BLaER1 treated with 17β-estradiol and CSF1 and Interleukin-3, amounts not matched to agents 10 nM and 100 nM (cell line): ENCODE data around the gene TBC1D22B.

Experiments used
- H3K27ac ChIP-seq, 11 experiments: shearing (Covaris generic); formaldehyde crosslinking; 2 replicates each; pipeline ENCODE4 v1.8.1; 2022
- H3K27me3 ChIP-seq, 11 experiments: shearing (Covaris generic); formaldehyde crosslinking; 2 replicates each; pipeline ENCODE4 v1.8.1; 2022
- H3K36me3 ChIP-seq, 11 experiments: shearing (Covaris generic); formaldehyde crosslinking; 2 replicates each; pipeline ENCODE4 v1.8.1; 2022
- H3K4me1 ChIP-seq, 10 experiments: shearing (Covaris generic); formaldehyde crosslinking; 2 replicates each; pipeline ENCODE4 v1.8.1; 2022
- H3K4me2 ChIP-seq, 11 experiments: shearing (Covaris generic); formaldehyde crosslinking; 2 replicates each; pipeline ENCODE4 v1.8.1; 2022
- H3K4me3 ChIP-seq, 10 experiments: shearing (Covaris generic); formaldehyde crosslinking; 2 replicates each; pipeline ENCODE4 v1.8.1; 2022
- H3K9ac ChIP-seq, 11 experiments: shearing (Covaris generic); formaldehyde crosslinking; 2 replicates each; pipeline ENCODE4 v1.8.1; 2022
- H3K9me3 ChIP-seq, 11 experiments: shearing (Covaris generic); formaldehyde crosslinking; replicated peaks in 1 of 11; 2 replicates each; pipeline ENCODE4 v1.8.1; 2022
- H4K20me1 ChIP-seq, 11 experiments: shearing (Covaris generic); formaldehyde crosslinking; 2 replicates each; pipeline ENCODE4 v1.8.1; 2022
- Cebpa-rat ChIP-seq, 11 experiments: shearing (Covaris generic); IDR thresholded peaks; 2 replicates each; pipeline ENCODE4 v1.8.1; 2022

TBC1D22B gene

DNA sequence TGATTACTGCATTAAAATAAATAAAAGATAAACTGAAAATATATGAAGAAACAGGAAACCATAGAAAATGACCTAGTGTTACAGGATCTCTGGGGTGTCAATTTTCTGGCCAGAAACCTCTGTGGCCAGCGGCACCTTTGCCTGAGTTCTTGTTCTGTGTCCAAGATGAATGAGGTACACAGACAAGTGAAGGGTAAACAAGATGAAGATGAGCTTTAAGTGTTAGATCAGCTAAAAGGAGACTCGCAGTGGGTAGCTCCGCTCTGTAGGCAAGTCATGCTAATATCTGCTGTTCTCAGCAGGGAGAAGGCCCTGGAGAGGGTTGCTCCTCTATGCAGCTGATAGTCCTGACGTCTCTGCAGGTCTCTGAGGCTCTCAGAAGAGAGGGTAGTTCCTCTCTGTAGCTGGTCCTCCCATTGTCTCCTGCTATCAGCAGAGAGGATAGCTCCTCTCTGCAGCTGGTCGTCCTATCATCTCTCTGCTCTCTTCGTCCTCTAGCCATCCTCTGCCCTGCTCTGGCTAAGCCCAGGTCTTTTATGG, 35.9 kb upstream of the TBC1D22B start:
- Histone ChIP-seq H3K27me3 (no peaks in the 10 kb centered on the region), H3K27ac (peak overlapping the region in 8 of 11 experiments; percentile 11 to 64 (median 42); a peak in 14 of 22 replicates), H3K9me3 (no peaks in the 10 kb centered on the region; a peak in 1 of 22 replicates), H4K20me1 (no peaks in the 10 kb centered on the region), H3K36me3 (no peaks in the 10 kb centered on the region), H3K9ac (peak overlapping the region in 9 of 11 experiments; percentile 34 to 69 (median 63); a peak in 14 of 22 replicates), H3K4me2 (peak overlapping the region; percentile 78 to 99 (median 92)), H3K4me1 (peaks cover 19 to 63% (median 49%) of the 10 kb centered on the region in 10 experiments), H3K4me3 (peak overlapping the region; percentile 56 to 77 (median 65); a peak in 19 of 20 replicates)
- no peak for TF ChIP-seq Cebpa-rat (IDR thresholded peaks at IDR 0.05)

DNA sequence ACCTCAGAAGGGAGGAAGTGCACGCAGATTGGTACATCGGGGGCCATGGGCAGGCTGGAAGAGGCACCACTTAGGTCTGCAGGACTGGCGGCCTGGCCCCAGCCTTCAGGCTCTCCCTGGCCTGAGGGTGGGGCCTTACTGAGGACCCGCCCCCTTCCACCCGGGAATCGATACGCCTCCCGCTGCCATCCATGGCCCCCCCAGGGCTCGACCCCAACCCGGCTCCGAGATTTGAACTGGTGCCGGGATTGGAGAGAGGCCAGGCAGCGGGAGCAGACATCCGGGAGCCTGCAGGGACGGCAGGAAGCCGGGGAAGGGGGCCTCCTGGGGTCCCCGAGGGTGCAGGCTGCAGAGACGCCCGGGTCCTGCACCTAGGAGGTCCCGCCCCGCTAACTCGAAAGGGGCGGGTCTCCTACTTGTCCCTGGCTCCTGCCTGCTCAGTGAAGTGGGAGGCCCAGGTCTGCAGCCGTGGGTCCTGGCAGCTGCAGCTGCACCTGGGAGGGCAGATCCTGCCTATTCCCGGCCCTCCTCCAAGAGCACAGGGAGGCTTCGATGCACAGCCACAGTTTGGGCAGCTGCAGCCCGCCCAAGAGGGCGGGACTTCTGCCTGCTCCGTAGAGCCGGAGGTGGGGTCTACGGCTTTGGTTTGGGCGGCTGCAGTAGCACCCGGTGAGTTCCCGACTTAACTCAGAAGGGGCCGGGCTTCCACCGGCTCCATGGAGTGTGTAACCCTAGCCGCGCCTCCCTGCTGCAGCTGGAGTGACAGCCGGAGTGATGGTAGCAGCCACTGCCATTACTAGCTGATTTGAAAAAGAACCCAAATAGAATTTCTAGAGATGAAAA, 35.2 kb upstream of the TBC1D22B start:
- Histone ChIP-seq H3K4me1 (peaks cover 19 to 58% (median 49%) of the 10 kb centered on the region in 10 experiments), H3K27ac (peak overlapping the region in 8 of 11 experiments; percentile 11 to 64 (median 42); a peak in 13 of 22 replicates), H3K4me3 (peak overlapping the region; percentile 56 to 77 (median 65)), H3K9me3 (no peaks in the 10 kb centered on the region; a peak in 1 of 22 replicates), H3K4me2 (peak overlapping the region; percentile 78 to 99 (median 92)), H3K36me3 (no peaks in the 10 kb centered on the region), H3K27me3 (no peaks in the 10 kb centered on the region), H3K9ac (peak overlapping the region; percentile 22 to 69 (median 63); a peak in 19 of 22 replicates), H4K20me1 (no peaks in the 10 kb centered on the region)
- no peak for TF ChIP-seq Cebpa-rat (IDR thresholded peaks at IDR 0.05)

DNA sequence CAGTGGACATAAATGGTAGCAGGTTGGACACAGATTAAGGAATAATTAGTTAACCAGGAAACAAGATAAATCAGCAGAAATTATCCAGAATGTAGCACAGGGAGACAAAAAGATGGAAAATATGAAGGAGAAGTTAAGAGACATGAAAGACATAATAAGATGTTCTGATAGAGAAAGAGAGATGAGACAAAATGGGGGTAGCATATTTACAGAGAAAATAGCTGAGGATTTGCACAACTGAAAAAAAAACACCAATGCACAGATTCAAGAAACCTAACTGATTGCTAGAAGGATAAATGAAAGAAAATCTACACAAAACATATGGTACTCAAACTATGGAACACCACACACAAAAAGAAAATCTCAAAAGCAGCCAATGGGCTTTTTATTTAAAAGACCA, 34.6 kb upstream of the TBC1D22B start:
- Histone ChIP-seq H3K27ac (no peak overlapping the region), H3K4me2 (peak overlapping the region; percentile 78 to 99 (median 92)), H3K9ac (peak overlapping the region in 8 of 11 experiments; percentile 22 to 69 (median 63); a peak in 8 of 22 replicates)

DNA sequence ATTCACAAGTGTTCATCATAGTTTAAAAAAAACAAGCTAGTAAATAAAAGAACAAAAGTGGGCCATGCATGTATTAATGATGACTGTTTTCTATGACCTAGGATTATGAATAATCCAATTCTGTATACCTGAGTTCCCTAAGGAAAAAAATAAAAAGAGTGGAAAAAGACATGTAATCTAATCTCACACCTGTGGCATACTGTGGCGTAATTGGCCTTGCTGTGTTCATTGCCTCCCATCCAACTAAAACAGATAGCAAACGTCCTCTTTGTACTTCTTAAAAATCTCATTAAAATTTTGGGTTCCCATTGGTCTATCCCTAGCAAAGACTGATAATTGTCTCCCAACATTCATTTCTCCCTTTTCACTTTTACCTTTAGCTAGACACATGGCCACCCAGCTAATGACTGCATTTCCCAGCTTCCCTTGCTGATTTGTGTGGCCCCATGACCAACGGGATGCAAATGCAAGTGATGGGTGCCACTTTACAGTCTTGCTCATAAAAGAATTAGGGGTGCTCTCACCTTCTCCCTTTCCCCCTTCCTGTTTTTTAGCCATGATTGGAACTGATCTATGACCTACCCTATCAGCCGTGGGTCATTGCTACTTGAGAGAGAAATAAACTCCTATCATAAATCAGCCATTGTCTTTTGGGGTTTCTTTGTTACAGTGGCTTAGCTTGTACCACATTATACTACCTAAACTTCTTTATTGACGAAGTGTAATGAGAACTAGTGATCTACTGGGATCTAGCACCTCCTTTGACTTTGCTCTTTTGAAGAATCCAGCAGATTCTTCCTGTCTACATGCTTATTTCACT, 32.0 kb upstream of the TBC1D22B start:
- H3K36me3 ChIP-seq, result no peaks in the 10 kb centered on the region
- peaks cover 19 to 30% (median 26%) of the 10 kb centered on the region in 10 experiments for H3K4me1 ChIP-seq
- H3K9me3 ChIP-seq, result no peaks in the 10 kb centered on the region; a peak in 1 of 22 replicates
- no peak overlapping the region for H3K4me3 ChIP-seq
- no peaks in the 10 kb centered on the region for H3K27me3 ChIP-seq
- H3K9ac ChIP-seq, result no peak overlapping the region
- no peak for TF ChIP-seq Cebpa-rat (IDR thresholded peaks at IDR 0.05)
- no peak overlapping the region for H3K27ac ChIP-seq
- H4K20me1 ChIP-seq, result no peaks in the 10 kb centered on the region
- no peak overlapping the region for H3K4me2 ChIP-seq

More for the DNA sequence above, 34.6 kb upstream of the TBC1D22B start:
- H3K4me1 ChIP-seq, result peaks cover 19 to 53% (median 46%) of the 10 kb centered on the region in 10 experiments
- no peaks in the 10 kb centered on the region; a peak in 1 of 22 replicates for H3K9me3 ChIP-seq
- H4K20me1 ChIP-seq, result no peaks in the 10 kb centered on the region
- peak overlapping the region; percentile 56 to 77 (median 65); a peak in 18 of 20 replicates for H3K4me3 ChIP-seq
- no peak for TF ChIP-seq Cebpa-rat (IDR thresholded peaks at IDR 0.05)
- no peaks in the 10 kb centered on the region for H3K36me3 ChIP-seq
- no peaks in the 10 kb centered on the region for H3K27me3 ChIP-seq

DNA sequence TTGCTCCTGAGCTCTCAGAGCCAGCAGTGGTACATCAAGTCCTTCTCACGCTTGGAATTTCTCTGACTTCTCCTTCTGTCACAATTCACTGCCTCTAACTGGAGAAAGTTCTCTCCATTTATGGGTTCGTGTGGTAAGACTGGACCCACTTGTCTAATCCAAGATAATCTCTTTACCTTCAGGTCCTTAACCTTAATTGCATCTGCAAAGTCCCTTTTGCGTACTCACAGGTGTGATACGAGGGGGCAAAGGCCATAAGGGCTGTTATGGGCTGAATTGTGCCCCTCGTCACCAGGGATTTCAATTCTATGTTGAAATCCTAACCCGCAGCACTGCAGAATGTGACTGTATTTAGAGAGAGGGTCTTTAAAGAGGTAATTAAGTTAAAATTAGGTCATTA, 27.5 kb upstream of the TBC1D22B start:
- Histone ChIP-seq H3K4me3 (no peak overlapping the region), H3K27ac (no peak overlapping the region), H3K9me3 (no peaks in the 10 kb centered on the region), H3K27me3 (no peaks in the 10 kb centered on the region), H3K9ac (no peak overlapping the region), H4K20me1 (no peaks in the 10 kb centered on the region), H3K4me2 (no peak overlapping the region), H3K4me1 (peaks cover 0 to 9% (median 2%) of the 10 kb centered on the region in 10 experiments; a peak in 8 of 20 replicates), H3K36me3 (no peaks in the 10 kb centered on the region)
- no peak for TF ChIP-seq Cebpa-rat (IDR thresholded peaks at IDR 0.05)

DNA sequence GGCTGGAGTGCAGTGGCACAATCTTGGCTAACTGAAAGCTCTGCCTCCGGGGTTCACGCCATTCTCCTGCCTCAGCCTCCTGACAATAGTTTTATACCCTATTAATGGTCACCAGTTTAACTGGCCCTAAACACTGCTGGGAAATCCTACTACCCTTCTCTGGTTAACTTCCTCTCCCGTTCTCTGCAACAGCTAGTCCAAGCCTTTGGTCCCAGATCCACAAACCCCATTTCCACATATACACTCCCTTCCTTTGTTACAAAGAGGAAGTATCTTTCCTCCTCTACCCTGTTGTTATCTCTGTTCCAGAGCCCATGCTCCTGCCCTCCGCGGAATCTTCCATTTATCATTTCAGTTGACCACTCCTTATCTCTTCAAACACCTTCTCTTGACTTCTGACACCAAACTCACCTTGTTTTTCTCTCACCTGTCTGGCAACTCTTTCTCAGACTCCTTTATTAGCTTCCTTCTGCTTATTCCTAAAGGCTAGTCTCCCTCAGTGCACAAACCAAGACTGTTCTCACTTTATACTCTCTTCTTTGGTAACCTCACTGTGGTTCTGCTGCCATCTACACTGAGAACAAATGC, 25.0 kb upstream of the TBC1D22B start:
- H3K9ac ChIP-seq, result no peak overlapping the region

DNA sequence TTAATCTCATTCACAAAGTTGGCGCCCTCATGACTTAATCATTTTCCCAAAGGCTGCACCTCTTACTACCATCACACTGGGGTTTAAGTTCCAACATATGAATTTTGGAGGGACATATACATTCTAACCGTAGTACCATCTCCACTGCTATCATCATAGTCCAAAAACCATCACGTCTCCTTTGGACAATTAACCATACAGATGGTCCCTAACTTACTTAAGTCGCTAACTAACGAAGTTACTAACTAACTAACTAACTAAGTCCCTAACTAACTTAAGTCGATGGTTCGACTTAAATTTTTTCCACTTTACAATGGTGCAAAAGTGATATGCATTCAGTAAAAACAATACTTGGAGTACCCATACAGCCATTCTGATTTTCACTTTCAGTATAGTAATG, 24.0 kb upstream of the TBC1D22B start:
- Histone ChIP-seq H3K4me1 (peaks cover 0 to 13% (median 2%) of the 10 kb centered on the region in 10 experiments; a peak in 9 of 20 replicates), H3K27ac (no peak overlapping the region), H3K27me3 (no peaks in the 10 kb centered on the region), H3K36me3 (no peaks in the 10 kb centered on the region), H4K20me1 (no peaks in the 10 kb centered on the region), H3K9ac (no peak overlapping the region), H3K4me2 (no peak overlapping the region), H3K9me3 (peaks cover 0 to 2% (median 0%) of the 10 kb centered on the region in 11 experiments; a peak in 1 of 22 replicates), H3K4me3 (no peak overlapping the region)
- no peak for TF ChIP-seq Cebpa-rat (IDR thresholded peaks at IDR 0.05)

More for the DNA sequence above, 25.0 kb upstream of the TBC1D22B start:
- Histone ChIP-seq H3K27me3 (no peaks in the 10 kb centered on the region), H3K27ac (no peak overlapping the region), H3K4me1 (peaks cover 0 to 9% (median 2%) of the 10 kb centered on the region in 10 experiments; a peak in 8 of 20 replicates), H3K36me3 (no peaks in the 10 kb centered on the region), H3K9me3 (peaks cover 0 to 2% (median 0%) of the 10 kb centered on the region in 11 experiments; a peak in 1 of 22 replicates), H3K4me3 (no peak overlapping the region), H3K4me2 (peak overlapping the region in 5 of 11 experiments; percentile 5 to 29 (median 15); a peak in 6 of 22 replicates), H4K20me1 (no peaks in the 10 kb centered on the region)
- no peak for TF ChIP-seq Cebpa-rat (IDR thresholded peaks at IDR 0.05)

DNA sequence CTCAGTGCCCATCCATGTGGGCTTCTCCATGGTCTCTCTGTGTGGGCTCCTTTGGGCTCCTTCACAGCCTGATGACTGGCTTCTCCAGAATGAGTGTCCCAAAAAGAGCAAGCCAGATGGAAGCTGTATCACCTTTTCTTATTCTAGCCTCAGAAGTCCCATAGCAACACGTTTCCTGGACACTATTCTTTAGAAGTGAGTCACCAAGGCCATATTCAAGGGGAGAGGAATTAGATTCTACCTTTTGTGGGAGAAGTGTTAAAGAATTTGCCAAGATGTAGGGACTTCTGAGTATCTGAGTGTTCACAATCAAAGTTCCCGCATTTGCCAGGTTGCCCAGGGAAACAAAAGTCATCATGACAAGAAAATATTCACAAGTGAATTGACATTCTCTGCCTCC, 20.7 kb upstream of the TBC1D22B start:
- H4K20me1 ChIP-seq, result no peaks in the 10 kb centered on the region
- H3K9ac ChIP-seq, result no peak overlapping the region
- TF ChIP-seq Cebpa-rat (IDR thresholded peaks at IDR 0.05), result no peak
- H3K4me1 ChIP-seq, result peaks cover 10 to 44% (median 14%) of the 10 kb centered on the region in 10 experiments
- H3K4me3 ChIP-seq, result no peak overlapping the region
- H3K27ac ChIP-seq, result no peak overlapping the region
- H3K4me2 ChIP-seq, result no peak overlapping the region
- peaks cover 0 to 2% (median 0%) of the 10 kb centered on the region in 11 experiments; a peak in 1 of 22 replicates for H3K9me3 ChIP-seq
- no peaks in the 10 kb centered on the region for H3K36me3 ChIP-seq
- no peaks in the 10 kb centered on the region for H3K27me3 ChIP-seq
